IMR-90 (cell line): ENCODE data around the gene TNKS1BP1. TPM values are rescaled to one million over a fixed set of nuclear protein-coding genes. Genes with fewer than 3 reads are reported as not detected.

ENCODE experiments used
- ATAC-seq: fragments of 200-7000 bp; cut with Tn5 transposase; 2 replicates; pipeline ENCODE4 v1.9.1; 2020; ENCODE audit warnings: low read depth, mild to moderate bottlenecking, moderate library complexity
- BruUV-seq: library from RNA; stranded (reverse); fragments of 400-500 nt; replicated peaks from 2 replicates; lab custom pipeline; 2021; lab: Mats Ljungman, UMichigan
- CTCF ChIA-PET: fragments of 300-600 bp; formaldehyde crosslinking; extraction: SDS; loops from one replicate; lab custom pipeline; 2021; ENCODE audit warnings: antibody characterized with exemption; lab: Yijun Ruan, JAX
- POLR2A ChIA-PET: fragments of 300-600 bp; sonication (Branson Sonifier 250); formaldehyde crosslinking; loops from one replicate; lab custom pipeline; 2022; ENCODE audit warnings: antibody characterized with exemption; ENCODE audit not compliant: unreplicated experiment; lab: Charles Lee
- DNase-seq: peaks from one replicate; pipeline ENCODE4 v3.0.0; 2013
- H2AFZ ChIP-seq: replicated peaks from 2 replicates; pipeline ENCODE3; 2013; ENCODE audit warnings: low read length, mild to moderate bottlenecking; ENCODE audit not compliant: poor library complexity
- H2AK5ac ChIP-seq: 2 replicates; pipeline ENCODE4 v1.6.1; 2013; ENCODE audit warnings: low read depth, low read length, inconsistent platforms
- H2AK9ac ChIP-seq: replicated peaks from 2 replicates; pipeline ENCODE3; 2013; ENCODE audit warnings: mild to moderate bottlenecking, low read depth, low read length, moderate library complexity; ENCODE audit not compliant: poor library complexity
- H2BK120ac ChIP-seq: 2 replicates; pipeline ENCODE4 v1.6.1; 2013; ENCODE audit warnings: low read depth, low read length, inconsistent platforms
- H2BK15ac ChIP-seq: 3 replicates; pipeline ENCODE4 v1.6.1; 2013; ENCODE audit warnings: low read depth, low read length, inconsistent platforms
- H2BK20ac ChIP-seq: 2 replicates; pipeline ENCODE4 v1.6.1; 2013; ENCODE audit warnings: low read depth, mild to moderate bottlenecking, inconsistent platforms, low read length, moderate library complexity
- H2BK5ac ChIP-seq: 2 replicates; pipeline ENCODE4 v1.6.1; 2013; ENCODE audit warnings: mild to moderate bottlenecking, low read depth, low read length, inconsistent platforms; ENCODE audit not compliant: poor library complexity, severe bottlenecking
- H3K14ac ChIP-seq: replicated peaks from 2 replicates; pipeline ENCODE4 v1.6.1; 2013; ENCODE audit warnings: low read depth, low read length, inconsistent platforms
- H3K18ac ChIP-seq: 2 replicates; pipeline ENCODE4 v1.6.1; 2013; ENCODE audit warnings: low read depth, low read length, control low read depth
- H3K23ac ChIP-seq: 2 replicates; pipeline ENCODE4 v1.6.1; 2013; ENCODE audit warnings: low read depth, low read length, inconsistent platforms
- H3K27ac ChIP-seq: 2 replicates; pipeline ENCODE4 v1.5.1; 2013; ENCODE audit warnings: mild to moderate bottlenecking, control low read depth, low read length; ENCODE audit not compliant: insufficient read depth
- H3K27me3 ChIP-seq: 2 replicates; pipeline ENCODE4 v1.6.1; 2013; ENCODE audit warnings: low read length; ENCODE audit not compliant: control insufficient read depth, insufficient read depth
- H3K36me3 ChIP-seq: 2 replicates; pipeline ENCODE4 v1.6.1; 2013; ENCODE audit warnings: low read length, mixed read lengths; ENCODE audit not compliant: control insufficient read depth, insufficient read depth
- H3K4ac ChIP-seq: 2 replicates; pipeline ENCODE4 v1.6.1; 2013; ENCODE audit warnings: low read depth, low read length, inconsistent platforms
- H3K4me1 ChIP-seq: 2 replicates; pipeline ENCODE4 v1.6.1; 2013; ENCODE audit warnings: low read length, mixed read lengths; ENCODE audit not compliant: control insufficient read depth, insufficient read depth
- H3K4me2 ChIP-seq: 2 replicates; pipeline ENCODE4 v1.6.1; 2013; ENCODE audit warnings: low read depth, mild to moderate bottlenecking, control low read depth, low read length, moderate library complexity
- H3K4me3 ChIP-seq: 2 replicates; pipeline ENCODE4 v1.5.1; 2013; ENCODE audit warnings: low read depth, mild to moderate bottlenecking, control low read depth, low read length, moderate library complexity; ENCODE audit not compliant: insufficient read depth
- H3K56ac ChIP-seq: 2 replicates; pipeline ENCODE4 v1.6.1; 2013; ENCODE audit warnings: low read length, inconsistent platforms; ENCODE audit not compliant: insufficient read depth; ENCODE audit errors: extremely low read depth
- H3K79me1 ChIP-seq, 2 experiments: 2 replicates each; pipeline ENCODE4 v1.6.1; 2013; ENCODE audit warnings: low read length in 2 of 2, inconsistent platforms in 1 of 2, low read depth in 1 of 2
- H3K9ac ChIP-seq: 2 replicates; pipeline ENCODE4 v1.6.1; 2013; ENCODE audit warnings: low read depth, low read length, control low read depth
- H3K9me1 ChIP-seq: 2 replicates; pipeline ENCODE4 v1.6.1; 2013; ENCODE audit warnings: low read length, inconsistent platforms; ENCODE audit not compliant: insufficient read depth
- H3K9me3 ChIP-seq: 2 replicates; pipeline ENCODE4 v1.6.1; 2013; ENCODE audit warnings: low read length; ENCODE audit not compliant: control insufficient read depth, insufficient read depth
- H4K20me1 ChIP-seq: 2 replicates; pipeline ENCODE4 v1.6.1; 2013; ENCODE audit warnings: low read length, inconsistent platforms; ENCODE audit not compliant: insufficient read depth
- H4K5ac ChIP-seq: 2 replicates; pipeline ENCODE4 v1.6.1; 2013; ENCODE audit warnings: mild to moderate bottlenecking, low read depth, low read length, control low read depth
- H4K8ac ChIP-seq, 2 experiments: 2 replicates each; pipeline ENCODE4 v1.6.1; 2013; ENCODE audit warnings: low read depth in 2 of 2, low read length in 2 of 2, control low read depth in 1 of 2, inconsistent platforms in 1 of 2
- H4K91ac ChIP-seq: 2 replicates; pipeline ENCODE4 v1.6.1; 2013; ENCODE audit warnings: low read depth, low read length, inconsistent platforms; ENCODE audit not compliant: insufficient read depth
- BHLHE40 ChIP-seq: fragments of 150-350 bp; IDR thresholded peaks from 2 replicates; pipeline ENCODE4 v1.6.1; 2016; ENCODE audit warnings: mild to moderate bottlenecking, low read depth, low read length
- CEBPB ChIP-seq: IDR thresholded peaks from 2 replicates; pipeline ENCODE4 v1.6.1; 2012; ENCODE audit warnings: low read depth, low read length, improper control_type of control experiment
- CHD1 ChIP-seq: IDR thresholded peaks from 2 replicates; pipeline ENCODE4 v1.6.1; 2012; ENCODE audit warnings: low read depth, low read length, improper control_type of control experiment
- CTCF ChIP-seq: conservative IDR thresholded peaks from 2 replicates; pipeline ENCODE4 v1.5.1; 2012; ENCODE audit warnings: mild to moderate bottlenecking, low read depth, low read length, improper control_type of control experiment
- ELK1 ChIP-seq: fragments of 150-350 bp; IDR thresholded peaks from 2 replicates; pipeline ENCODE4 v1.6.1; 2016; ENCODE audit warnings: low read depth, mild to moderate bottlenecking, low read length, moderate library complexity, borderline replicate concordance
- FOS ChIP-seq: fragments of 150-350 bp; IDR thresholded peaks from 2 replicates; pipeline ENCODE4 v1.6.1; 2016; ENCODE audit warnings: low read depth, low read length
- MAFK ChIP-seq: IDR thresholded peaks from 2 replicates; pipeline ENCODE4 v1.6.1; 2012; ENCODE audit warnings: low read depth, low read length, improper control_type of control experiment
- MAZ ChIP-seq: IDR thresholded peaks from 2 replicates; pipeline ENCODE4 v1.6.1; 2012; ENCODE audit warnings: low read depth, mild to moderate bottlenecking, low read length, improper control_type of control experiment, moderate library complexity, borderline replicate concordance
- MXI1 ChIP-seq: IDR thresholded peaks from 2 replicates; pipeline ENCODE4 v1.6.1; 2012; ENCODE audit warnings: low read depth, mild to moderate bottlenecking, low read length, moderate library complexity, borderline replicate concordance
- NFE2L2 ChIP-seq: fragments of 150-350 bp; IDR thresholded peaks from 2 replicates; pipeline ENCODE4 v1.6.1; 2016; ENCODE audit warnings: low read depth, mild to moderate bottlenecking, low read length
- POLR2A ChIP-seq: IDR thresholded peaks from 2 replicates; pipeline ENCODE4 v1.6.1; 2012; ENCODE audit warnings: mild to moderate bottlenecking, low read depth, low read length
- RAD21 ChIP-seq: IDR thresholded peaks from 2 replicates; pipeline ENCODE4 v1.6.1; 2012; ENCODE audit warnings: low read length, improper control_type of control experiment
- RCOR1 ChIP-seq: IDR thresholded peaks from 2 replicates; pipeline ENCODE4 v1.6.1; 2012; ENCODE audit warnings: mild to moderate bottlenecking, low read length, improper control_type of control experiment; ENCODE audit not compliant: insufficient replicate concordance
- RFX5 ChIP-seq: IDR thresholded peaks from 2 replicates; pipeline ENCODE4 v1.8.0; 2012; ENCODE audit warnings: low read depth, mild to moderate bottlenecking, low read length, moderate library complexity
- SMC3 ChIP-seq: fragments of 150-350 bp; IDR thresholded peaks from 2 replicates; pipeline ENCODE4 v1.6.1; 2016; ENCODE audit warnings: low read depth, mild to moderate bottlenecking, antibody characterized with exemption, low read length, moderate library complexity
- USF2 ChIP-seq: fragments of 150-350 bp; IDR thresholded peaks from 2 replicates; pipeline ENCODE4 v1.6.1; 2017; ENCODE audit warnings: mild to moderate bottlenecking, antibody characterized with exemption, low read length, low read depth
- WGBS, 2 experiments: methylation state at CpG; one replicate each; pipeline versions ENCODE4 v1.1.5 to v1.1.7; 2013; ENCODE audit warnings: missing lambda C conversion rate in 2 of 2; ENCODE audit not compliant: insufficient read length in 1 of 2; ENCODE audit errors: extremely low coverage in 2 of 2; 5-methylcytosine and 5-hydroxymethylcytosine counted together
- dilution Hi-C: fragments of 300-500 bp; cut with HindIII; formaldehyde crosslinking; loops from one replicate; pipeline ENCODE4 v1.14.3; 2018; ENCODE audit warnings: low sequenced_read_pairs; ENCODE audit not compliant: unreplicated experiment
- in situ Hi-C: fragments of 300-500 bp; cut with MboI; formaldehyde crosslinking; loops from 3 replicates; pipeline ENCODE4 v1.14.3; 2019; ENCODE audit warnings: low sequenced_read_pairs, inconsistent platforms, mixed read lengths
- intact Hi-C: fragments of 100-400 bp; cut with micrococcal nuclease; formaldehyde crosslinking; loops from 2 replicates; pipeline ENCODE4 v1.10.0; 2022
- polyA plus RNA-seq, 3 experiments: library from polyadenylated mRNA; depleted of rRNA; stranded (reverse); fragments of >200 nt; gene quantifications; 2 replicates each; pipeline ENCODE4 v1.2.3, GENCODE V29; 2012; ENCODE audit warnings: low replicate concordance in 1 of 3
- total RNA-seq: library from RNA; depleted of rRNA; stranded (reverse); fragments of >200 nt; gene quantifications from 2 replicates; pipeline ENCODE4 v1.2.3, GENCODE V29; 2012

The TNKS1BP1 gene
- total and polyA plus RNA-seq, 2 of the 4 experiments (the other 2 are of a cell fraction): 31.7 to 71.4 TPM

DNA sequence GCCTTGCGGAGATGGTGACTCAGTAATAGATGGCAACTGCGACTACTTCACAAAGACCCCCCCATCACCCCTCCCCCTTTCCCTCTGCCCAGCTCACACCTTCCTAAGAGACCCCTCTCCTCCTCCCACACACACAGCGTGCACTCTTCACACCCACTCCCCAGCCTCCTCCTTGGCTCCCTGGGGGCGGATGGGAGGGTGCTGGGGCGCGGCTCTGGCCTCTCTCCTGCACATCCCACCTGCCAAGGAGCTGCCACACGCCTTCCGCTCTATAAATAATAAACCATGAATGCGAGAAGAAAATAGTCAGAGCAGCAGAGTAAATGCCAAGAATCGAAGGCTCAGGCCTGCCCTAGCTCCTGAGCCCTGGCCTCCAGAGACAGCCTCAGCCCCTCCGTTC lies 17.9 kb upstream of the TNKS1BP1 start:
- 61% methylated on average over 5 of the region's 11 CpGs; no CpG with 5 or more reads in 1 of the 2 experiments for WGBS, 2 experiments
- Histone ChIP-seq H4K8ac (no peak overlapping the region), H3K27me3 (peaks cover 31% of the 10 kb centered on the region), H3K79me1 (no peaks in the 10 kb centered on the region), H3K9ac (no peak overlapping the region), H2BK120ac (no peak overlapping the region), H2AK5ac (no peak overlapping the region), H2BK15ac (no peak overlapping the region), H4K5ac (no peak overlapping the region), H3K9me1 (no peaks in the 10 kb centered on the region), H3K18ac (no peak overlapping the region), H3K36me3 (no peaks in the 10 kb centered on the region), H3K9me3 (no peaks in the 10 kb centered on the region), H2AK9ac (no peak overlapping the region), H2BK20ac (no peak overlapping the region), H3K23ac (no peak overlapping the region), H3K4me1 (no peaks in the 10 kb centered on the region; the same call in 1 of the 2 replicates), H4K20me1 (no peaks in the 10 kb centered on the region), H2AFZ (no peak overlapping the region), H4K91ac (no peak overlapping the region), H3K14ac (no peak overlapping the region), H3K4ac (no peak overlapping the region), H2BK5ac (no peak overlapping the region), H3K56ac (no peak overlapping the region), H3K4me3 (no peak overlapping the region), H3K27ac (no peak overlapping the region), H3K4me2 (no peak overlapping the region)
- ChIA-PET POLR2A (no interaction called here), CTCF (interaction anchor here (0.5 to 1.0 kb wide), 2 partner anchors 70 to 151 kb away, joined by 3 read pairs; no protein-coding TSS in a partner anchor)
- intact Hi-C loops (loop anchor here (10.0 kb wide), 1 partner anchor 1182 kb away; no protein-coding TSS in a partner anchor), dilution Hi-C loops (no loop called here), in situ Hi-C loops (loop anchor here (5.0 kb wide), 1 partner anchor 185 kb away; no protein-coding TSS in a partner anchor)
- ATAC-seq (no peak), DNase-seq (no peak)
- no TSS peak for BruUV-seq
- TF ChIP-seq USF2 (no peak), MAZ (no peak), CTCF (no peak), RAD21 (no peak), BHLHE40 (no peak), RFX5 (no peak), CHD1 (no peak), MAFK (no peak), POLR2A (no peak), MXI1 (no peak), CEBPB (no peak), NFE2L2 (no peak), SMC3 (no peak), ELK1 (no peak), RCOR1 (no peak), FOS (no peak)
